Adrenal gland (tissue), 5 donors: ENCODE data around the gene NAP1L4.

Source experiments
- POLR2A ChIP-seq, 2 donors: fragments of 450-650 bp; IDR thresholded peaks; one replicate each; pipeline ENCODE4 v1.6.1; 2017; ENCODE audit warnings: antibody characterized with exemption in 2 of 2, mild to moderate bottlenecking in 2 of 2, moderate library complexity in 1 of 2
- TF ChIP-seq, protein P1 (sequence below), 6 experiments: fragments of 450-650 bp in 4 of 6; fragments of 200-600 bp in 2 of 6; sonication (generic) in 1 of 6; IDR thresholded peaks; 1 replicate in 5 of 6; 2 replicates in 1 of 6; pipeline versions ENCODE4 v1.5.1 to v1.8.0; 2016 to 2021; ENCODE audit warnings: antibody characterized with exemption in 6 of 6, mild to moderate bottlenecking in 2 of 6, moderate library complexity in 1 of 6
- donor health status: DM: no; HTN: no; CAD: no.

DNA sequence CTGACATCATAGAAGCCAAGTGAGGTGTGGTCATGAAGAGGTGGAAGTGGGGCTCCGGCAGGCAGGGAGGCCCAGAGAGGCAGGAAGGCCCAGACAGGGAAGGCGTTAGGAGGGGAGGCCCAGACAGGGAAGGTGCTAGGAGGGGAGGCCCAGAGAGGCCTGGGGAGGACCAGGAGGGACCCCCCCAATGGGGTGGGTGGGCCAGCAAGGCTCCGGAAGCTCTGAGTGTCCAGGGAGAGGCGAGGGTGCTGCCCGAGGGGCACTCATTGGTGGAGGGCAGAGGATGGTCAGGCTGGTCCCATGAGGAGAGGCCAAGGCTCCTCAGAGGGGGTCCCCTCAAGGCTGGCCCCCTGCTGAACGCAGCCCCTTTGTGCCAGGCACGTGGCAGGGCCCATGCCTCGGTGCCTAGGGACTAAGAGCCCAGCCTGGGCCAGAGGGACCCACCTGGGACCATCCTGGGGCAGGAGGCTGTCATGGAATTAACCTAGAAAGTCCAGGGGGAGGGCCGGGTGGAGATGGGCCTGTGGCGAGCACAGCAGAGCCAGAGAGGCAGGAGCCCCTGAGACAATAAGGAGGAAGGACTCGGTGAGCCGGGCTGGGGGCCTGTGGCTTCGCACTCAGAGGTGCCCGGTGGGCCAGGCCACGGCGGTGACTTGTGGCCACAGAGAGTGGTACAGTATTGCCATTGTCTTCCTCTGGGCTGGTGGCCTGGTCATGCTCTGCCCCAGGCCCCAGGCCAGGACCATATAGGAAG is 75.1 kb downstream of the NAP1L4 start:
- TF ChIP-seq, protein P1, sequence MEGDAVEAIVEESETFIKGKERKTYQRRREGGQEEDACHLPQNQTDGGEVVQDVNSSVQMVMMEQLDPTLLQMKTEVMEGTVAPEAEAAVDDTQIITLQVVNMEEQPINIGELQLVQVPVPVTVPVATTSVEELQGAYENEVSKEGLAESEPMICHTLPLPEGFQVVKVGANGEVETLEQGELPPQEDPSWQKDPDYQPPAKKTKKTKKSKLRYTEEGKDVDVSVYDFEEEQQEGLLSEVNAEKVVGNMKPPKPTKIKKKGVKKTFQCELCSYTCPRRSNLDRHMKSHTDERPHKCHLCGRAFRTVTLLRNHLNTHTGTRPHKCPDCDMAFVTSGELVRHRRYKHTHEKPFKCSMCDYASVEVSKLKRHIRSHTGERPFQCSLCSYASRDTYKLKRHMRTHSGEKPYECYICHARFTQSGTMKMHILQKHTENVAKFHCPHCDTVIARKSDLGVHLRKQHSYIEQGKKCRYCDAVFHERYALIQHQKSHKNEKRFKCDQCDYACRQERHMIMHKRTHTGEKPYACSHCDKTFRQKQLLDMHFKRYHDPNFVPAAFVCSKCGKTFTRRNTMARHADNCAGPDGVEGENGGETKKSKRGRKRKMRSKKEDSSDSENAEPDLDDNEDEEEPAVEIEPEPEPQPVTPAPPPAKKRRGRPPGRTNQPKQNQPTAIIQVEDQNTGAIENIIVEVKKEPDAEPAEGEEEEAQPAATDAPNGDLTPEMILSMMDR (IDR thresholded peaks at IDR 0.05): no peak
- TF ChIP-seq POLR2A (IDR thresholded peaks at IDR 0.05): no peak
